PC-9 (cell line): ENCODE measurements around the gene TRIM38.

Experiments used
- EZH2 ChIP-seq: fragments of 200-600 bp; sonication (generic); IDR thresholded peaks from 2 replicates; pipeline ENCODE4 v1.8.0; 2017; ENCODE audit warnings: antibody characterized with exemption, low read depth
- TF ChIP-seq, protein P1 (sequence below): fragments of 200-600 bp; sonication (generic); conservative IDR thresholded peaks from 2 replicates; pipeline ENCODE4 v1.6.1; 2017; ENCODE audit warnings: mixed run types, antibody characterized with exemption, mild to moderate bottlenecking, moderate library complexity

DNA sequence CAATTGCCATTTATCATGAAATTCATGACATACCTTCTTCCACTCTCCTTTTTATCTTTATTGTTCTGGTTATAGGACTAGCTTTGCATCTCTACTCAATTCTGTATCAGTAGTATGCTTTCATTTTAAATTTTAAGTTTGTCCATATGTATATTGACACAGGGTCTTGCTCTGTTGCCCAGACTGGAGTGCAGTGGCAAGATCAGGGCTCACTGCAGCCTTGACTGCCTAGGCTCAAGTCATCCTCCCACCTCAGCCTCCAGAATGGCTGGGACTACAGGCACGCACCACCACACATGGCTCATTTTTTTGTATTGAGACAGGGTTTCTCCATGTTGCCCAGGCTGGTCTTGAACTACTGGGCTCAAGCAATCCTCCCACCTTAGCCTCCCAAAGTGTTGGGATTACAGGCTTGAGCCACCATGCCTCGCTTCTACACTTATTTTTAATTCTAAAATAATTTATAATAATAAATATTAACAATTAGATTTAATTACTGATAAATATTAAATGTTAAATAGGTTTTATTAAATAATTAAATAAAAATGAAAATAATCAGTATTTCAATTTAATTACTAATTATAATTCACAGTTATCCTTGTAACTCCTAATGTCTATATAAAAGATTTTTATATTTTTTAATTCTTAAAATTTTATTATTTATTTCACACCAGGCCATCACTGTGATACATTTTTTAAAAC lies 27.7 kb downstream of the TRIM38 start:
- TF ChIP-seq, protein P1, sequence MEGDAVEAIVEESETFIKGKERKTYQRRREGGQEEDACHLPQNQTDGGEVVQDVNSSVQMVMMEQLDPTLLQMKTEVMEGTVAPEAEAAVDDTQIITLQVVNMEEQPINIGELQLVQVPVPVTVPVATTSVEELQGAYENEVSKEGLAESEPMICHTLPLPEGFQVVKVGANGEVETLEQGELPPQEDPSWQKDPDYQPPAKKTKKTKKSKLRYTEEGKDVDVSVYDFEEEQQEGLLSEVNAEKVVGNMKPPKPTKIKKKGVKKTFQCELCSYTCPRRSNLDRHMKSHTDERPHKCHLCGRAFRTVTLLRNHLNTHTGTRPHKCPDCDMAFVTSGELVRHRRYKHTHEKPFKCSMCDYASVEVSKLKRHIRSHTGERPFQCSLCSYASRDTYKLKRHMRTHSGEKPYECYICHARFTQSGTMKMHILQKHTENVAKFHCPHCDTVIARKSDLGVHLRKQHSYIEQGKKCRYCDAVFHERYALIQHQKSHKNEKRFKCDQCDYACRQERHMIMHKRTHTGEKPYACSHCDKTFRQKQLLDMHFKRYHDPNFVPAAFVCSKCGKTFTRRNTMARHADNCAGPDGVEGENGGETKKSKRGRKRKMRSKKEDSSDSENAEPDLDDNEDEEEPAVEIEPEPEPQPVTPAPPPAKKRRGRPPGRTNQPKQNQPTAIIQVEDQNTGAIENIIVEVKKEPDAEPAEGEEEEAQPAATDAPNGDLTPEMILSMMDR, result no peak
- no peak for TF ChIP-seq EZH2
